OCI-LY7 (cell line): ENCODE results near the gene RNU1-4.

Source experiments
- CTCF ChIP-seq: fragments of 200-600 bp; sonication (generic); conservative IDR thresholded peaks from 2 replicates; pipeline ENCODE4 v1.5.1; 2014; ENCODE audit warnings: mild to moderate bottlenecking, antibody characterized with exemption, low read length, moderate library complexity, mixed read lengths
- EZH2phosphoT487 ChIP-seq: fragments of 200-600 bp; sonication (generic); IDR thresholded peaks from 2 replicates; pipeline ENCODE4 v1.6.1; 2018; ENCODE audit warnings: low read depth, borderline replicate concordance, mild to moderate bottlenecking, mixed run types, antibody characterized with exemption, low read length, moderate library complexity, mixed read lengths

- no peak for TF ChIP-seq CTCF
- TF ChIP-seq EZH2phosphoT487: no peak
Observed at GRCh38 chr1:16719571-16720350, 20.6 kb upstream of the RNU1-4 start.
